Measurements from ENCODE around the gene KIF26B. TPM values are rescaled to one million over a fixed set of nuclear protein-coding genes. Genes with fewer than 3 reads are reported as not detected.

Gene KIF26B
- polyA plus RNA-seq, 1 donor (not counting 4 experiments of a cell fraction or from before 2014, with no cell fraction given), result 0.58 TPM

GRCh38 chr1:245148069-245148468 lies 6.7 kb upstream of the KIF26B start:
- H2AFZ ChIP-seq (ENCODE audit: control insufficient read depth, low read length), result no peak overlapping the region
- H3K9me3 ChIP-seq (ENCODE audit: control insufficient read depth, low read depth, low read length), result no peaks in the 10 kb centered on the region
- H3K36me3 ChIP-seq (ENCODE audit: control insufficient read depth in 2 of 2, extremely low read depth in 1 of 2, insufficient read depth in 2 of 2, low read length in 2 of 2), result no peaks in the 10 kb centered on the region
- H3K27ac ChIP-seq (ENCODE audit: control insufficient read depth, insufficient read depth, low read length), result no peak overlapping the region
- H3K27me3 ChIP-seq (ENCODE audit: control insufficient read depth, extremely low read depth, insufficient read depth, low read length), result peaks cover 7% of the 10 kb centered on the region
- H3K4me2 ChIP-seq (ENCODE audit: control insufficient read depth, extremely low read depth, insufficient read depth, low read depth, low read length), result no peak overlapping the region
- H3K4me1 ChIP-seq (ENCODE audit: control insufficient read depth, extremely low read depth, insufficient read depth, low read length), result no peaks in the 10 kb centered on the region
- no peaks in the 10 kb centered on the region for H3K79me2 ChIP-seq (ENCODE audit: control insufficient read depth, insufficient read depth, low read length)
- no peak overlapping the region for H3K9ac ChIP-seq (ENCODE audit: control insufficient read depth, extremely low read depth, insufficient read depth, low read length)
- H3K9me1 ChIP-seq (ENCODE audit: control insufficient read depth, extremely low read depth, insufficient read depth, low read length), result no peaks in the 10 kb centered on the region
- no peak for FAIRE-seq
- DNase-seq (ENCODE audit: low read depth, low spot score), result no peak
- H4K20me1 ChIP-seq (ENCODE audit: control insufficient read depth, extremely low read depth, insufficient read depth, low read length), result no peaks in the 10 kb centered on the region
- no peak overlapping the region for H3K4me3 ChIP-seq (ENCODE audit: control insufficient read depth in 2 of 3, extremely low read depth in 1 of 3, insufficient read depth in 2 of 3, low read depth in 1 of 3, low read length in 3 of 3)
- no peak for TF ChIP-seq CTCF (optimal IDR thresholded peaks at IDR 0.05 in 1 of 3, IDR thresholded peaks at IDR 0.05 in 1 of 3, conservative IDR thresholded peaks at IDR 0.05 in 1 of 3; ENCODE audit: extremely low read depth in 1 of 3, insufficient read depth in 2 of 3, low read length in 3 of 3)
- TF ChIP-seq EZH2 (IDR thresholded peaks at IDR 0.05; ENCODE audit: low read length), result no peak
- dilution Hi-C loops (cut with MboI; ENCODE audit: extremely low pct_ligation_motif_present, low sequenced_read_pairs), result no loop called here

GRCh38 chr1:245148861-245149260 lies 5.9 kb upstream of the KIF26B start:
- no peak for FAIRE-seq
- Histone ChIP-seq H3K79me2 (ENCODE audit: control insufficient read depth, insufficient read depth, low read length) (no peaks in the 10 kb centered on the region), H3K4me2 (ENCODE audit: control insufficient read depth, extremely low read depth, insufficient read depth, low read depth, low read length) (no peak overlapping the region), H3K9me1 (ENCODE audit: control insufficient read depth, extremely low read depth, insufficient read depth, low read length) (no peaks in the 10 kb centered on the region), H3K4me3 (ENCODE audit: control insufficient read depth in 2 of 3, extremely low read depth in 1 of 3, insufficient read depth in 2 of 3, low read depth in 1 of 3, low read length in 3 of 3) (no peak overlapping the region), H3K9me3 (ENCODE audit: control insufficient read depth, low read depth, low read length) (no peaks in the 10 kb centered on the region), H3K9ac (ENCODE audit: control insufficient read depth, extremely low read depth, insufficient read depth, low read length) (no peak overlapping the region), H3K27ac (ENCODE audit: control insufficient read depth, insufficient read depth, low read length) (no peak overlapping the region), H3K27me3 (ENCODE audit: control insufficient read depth, extremely low read depth, insufficient read depth, low read length) (peaks cover 7% of the 10 kb centered on the region), H3K4me1 (ENCODE audit: control insufficient read depth, extremely low read depth, insufficient read depth, low read length) (peaks cover 6% of the 10 kb centered on the region), H3K36me3 (ENCODE audit: control insufficient read depth in 2 of 2, extremely low read depth in 1 of 2, insufficient read depth in 2 of 2, low read length in 2 of 2) (no peaks in the 10 kb centered on the region), H2AFZ (ENCODE audit: control insufficient read depth, low read length) (no peak overlapping the region), H4K20me1 (ENCODE audit: control insufficient read depth, extremely low read depth, insufficient read depth, low read length) (no peaks in the 10 kb centered on the region)
- TF ChIP-seq EZH2 (IDR thresholded peaks at IDR 0.05; ENCODE audit: low read length) (no peak), CTCF (optimal IDR thresholded peaks at IDR 0.05 in 1 of 3, IDR thresholded peaks at IDR 0.05 in 1 of 3, conservative IDR thresholded peaks at IDR 0.05 in 1 of 3; ENCODE audit: extremely low read depth in 1 of 3, insufficient read depth in 2 of 3, low read length in 3 of 3) (no peak)
- dilution Hi-C loops (cut with MboI; ENCODE audit: extremely low pct_ligation_motif_present, low sequenced_read_pairs), result no loop called here
- DNase-seq (ENCODE audit: low read depth, low spot score), result no peak
